ENCODE measurements around the gene CNN2. TPM values are rescaled to one million over a fixed set of nuclear protein-coding genes. Genes with fewer than 3 reads are reported as not detected.

CNN2 gene
- total RNA-seq, 2 experiments from 2014 or later = 417 to 455 TPM

GRCh38 chr19:1026783-1027649 lies 608 bp downstream of the CNN2 start:
- POLR2A ChIA-PET = interaction anchor here (0.7 to 3.9 kb wide), 14 partner anchors 10 to 243 kb away, joined by 3 to 33 read pairs (median 4); partner anchors contain the start of genes ABCA7, ARHGAP45, CIRBP and WDR18
- DNase-seq = peak; percentile 57
- peaks cover 32% of the 10 kb centered on the region for H3K36me3 Mint-ChIP-seq (ENCODE audit: low read depth)

GRCh38 chr19:1027650-1028061 lies 1.2 kb downstream of the CNN2 start:
- Mint-ChIP-seq H3K9me3 (ENCODE audit: insufficient read depth) (no peaks in the 10 kb centered on the region), H3K36me3 (ENCODE audit: low read depth) (peaks cover 39% of the 10 kb centered on the region), H3K27me3 (ENCODE audit: low read depth) (no peaks in the 10 kb centered on the region), H3K27ac (peak overlapping the region; percentile 90), H3K4me1 (ENCODE audit: low read depth) (peaks cover 28% of the 10 kb centered on the region), H3K4me3 (peak overlapping the region; percentile 98)
- ChIA-PET POLR2A (interaction anchor here (0.5 to 3.9 kb wide), 15 partner anchors 9 to 242 kb away, joined by 3 to 33 read pairs (median 3); partner anchors contain the start of genes ARHGAP45, CIRBP and WDR18), CTCF (interaction anchor here (0.9 to 2.1 kb wide), 8 partner anchors 10 to 216 kb away, joined by 3 to 8 read pairs (median 4); partner anchors contain the start of gene ARHGAP45)
- ATAC-seq = peak; percentile 24
- DNase-seq = peak; percentile 50

More at GRCh38 chr19:1026783-1027649, 608 bp downstream of the CNN2 start:
- H3K27me3 Mint-ChIP-seq (ENCODE audit: low read depth) = no peaks in the 10 kb centered on the region
- peak overlapping the region; percentile 89 for H3K27ac Mint-ChIP-seq
- no peaks in the 10 kb centered on the region for H3K9me3 Mint-ChIP-seq (ENCODE audit: insufficient read depth)
- peak; percentile 10 for ATAC-seq
- CTCF ChIA-PET = interaction anchor here (0.9 to 2.1 kb wide), 10 partner anchors 10 to 217 kb away, joined by 3 to 8 read pairs (median 4); partner anchors contain the start of genes ABCA7 and ARHGAP45
- H3K4me1 Mint-ChIP-seq (ENCODE audit: low read depth) = peaks cover 25% of the 10 kb centered on the region
- H3K4me3 Mint-ChIP-seq = peak overlapping the region; percentile 98

GRCh38 chr19:1028062-1028926 lies 1.9 kb downstream of the CNN2 start:
- H3K27ac Mint-ChIP-seq = peak overlapping the region; percentile 90
- no peaks in the 10 kb centered on the region for H3K9me3 Mint-ChIP-seq (ENCODE audit: insufficient read depth)
- ChIA-PET POLR2A (interaction anchor here (0.5 to 3.9 kb wide), 13 partner anchors 9 to 241 kb away, joined by 3 to 33 read pairs (median 3); partner anchors contain the start of genes ARHGAP45, CIRBP and WDR18), CTCF (interaction anchor here (1.0 to 1.5 kb wide), 8 partner anchors 9 to 165 kb away, joined by 3 to 6 read pairs (median 4); partner anchors contain the start of gene ARHGAP45)
- peak overlapping the region; percentile 98 for H3K4me3 Mint-ChIP-seq
- H3K4me1 Mint-ChIP-seq (ENCODE audit: low read depth) = peaks cover 33% of the 10 kb centered on the region
- peaks cover 44% of the 10 kb centered on the region for H3K36me3 Mint-ChIP-seq (ENCODE audit: low read depth)
- no peaks in the 10 kb centered on the region for H3K27me3 Mint-ChIP-seq (ENCODE audit: low read depth)
- DNase-seq (peak; percentile 80), ATAC-seq (peak; percentile 41)

GRCh38 chr19:1032264-1032867 lies 6.0 kb downstream of the CNN2 start:
- no peak overlapping the region for H3K4me3 Mint-ChIP-seq
- no peak overlapping the region for H3K27ac Mint-ChIP-seq
- H3K9me3 Mint-ChIP-seq (ENCODE audit: insufficient read depth) = no peaks in the 10 kb centered on the region
- ChIA-PET CTCF (interaction anchor here (0.8 to 1.1 kb wide), 2 partner anchors 32 to 234 kb away, joined by 3 to 5 read pairs; no protein-coding TSS in a partner anchor), POLR2A (interaction anchor here (1.2 kb wide), 2 partner anchors 11 to 54 kb away, joined by 3 to 7 read pairs; partner anchors contain the start of genes RNU6-2 and TMEM259)
- ATAC-seq = no peak
- no peaks in the 10 kb centered on the region for H3K27me3 Mint-ChIP-seq (ENCODE audit: low read depth)
- peaks cover 55% of the 10 kb centered on the region for H3K4me1 Mint-ChIP-seq (ENCODE audit: low read depth)
- peaks cover 58% of the 10 kb centered on the region for H3K36me3 Mint-ChIP-seq (ENCODE audit: low read depth)
- DNase-seq = no peak

GRCh38 chr19:1035998-1036621 lies 9.7 kb downstream of the CNN2 start:
- Mint-ChIP-seq H3K4me3 (no peak overlapping the region), H3K9me3 (ENCODE audit: insufficient read depth) (no peaks in the 10 kb centered on the region), H3K27me3 (ENCODE audit: low read depth) (no peaks in the 10 kb centered on the region), H3K36me3 (ENCODE audit: low read depth) (peaks cover 55% of the 10 kb centered on the region), H3K4me1 (ENCODE audit: low read depth) (peaks cover 66% of the 10 kb centered on the region), H3K27ac (peak overlapping the region; percentile 72)
- ATAC-seq = no peak
- POLR2A ChIA-PET = interaction anchor here (1.2 to 3.3 kb wide), 3 partner anchors 9 to 49 kb away, joined by 3 to 33 read pairs (median 9); partner anchors contain the start of genes CNN2 and RNU6-2
- no peak for DNase-seq
- CTCF ChIA-PET = interaction anchor here (1.9 kb wide), 1 partner anchor 8 kb away, joined by 4 read pairs; no protein-coding TSS in a partner anchor

- ChIA-PET POLR2A (interaction anchor here (1.3 to 3.7 kb wide), 5 partner anchors 10 to 50 kb away, joined by 4 to 33 read pairs (median 9); partner anchors contain the start of genes ARHGAP45, CNN2 and RNU6-2), CTCF (interaction anchor here (1.1 to 1.9 kb wide), 3 partner anchors 9 to 174 kb away, joined by 4 to 5 read pairs (median 4); no protein-coding TSS in a partner anchor)
- DNase-seq (peak; percentile 55), ATAC-seq (no peak)
- Mint-ChIP-seq H3K9me3 (ENCODE audit: insufficient read depth) (no peaks in the 10 kb centered on the region), H3K36me3 (ENCODE audit: low read depth) (peaks cover 47% of the 10 kb centered on the region), H3K4me3 (peak overlapping the region; percentile 96), H3K4me1 (ENCODE audit: low read depth) (peaks cover 70% of the 10 kb centered on the region), H3K27ac (peak overlapping the region; percentile 84), H3K27me3 (ENCODE audit: low read depth) (no peaks in the 10 kb centered on the region)
These were observed 11.2 kb downstream of the CNN2 start for GRCh38 chr19:1037621-1038064.

- DNase-seq (no peak), ATAC-seq (no peak)
- H3K9me3 Mint-ChIP-seq (ENCODE audit: insufficient read depth) = no peaks in the 10 kb centered on the region
- H3K4me3 Mint-ChIP-seq = peak overlapping the region; percentile 96
- ChIA-PET CTCF (interaction anchor here (0.8 to 3.2 kb wide), 7 partner anchors 8 to 175 kb away, joined by 3 to 33 read pairs (median 4); partner anchors contain the start of genes ARHGAP45 and CNN2), POLR2A (interaction anchor here (0.7 to 3.7 kb wide), 12 partner anchors 9 to 230 kb away, joined by 3 to 33 read pairs (median 4); partner anchors contain the start of genes ARHGAP45, CIRBP and CNN2)
- peaks cover 43% of the 10 kb centered on the region for H3K36me3 Mint-ChIP-seq (ENCODE audit: low read depth)
- peaks cover 64% of the 10 kb centered on the region for H3K4me1 Mint-ChIP-seq (ENCODE audit: low read depth)
- peak overlapping the region; percentile 84 for H3K27ac Mint-ChIP-seq
- H3K27me3 Mint-ChIP-seq (ENCODE audit: low read depth) = no peaks in the 10 kb centered on the region
These were observed 12.7 kb downstream of the CNN2 start for GRCh38 chr19:1038978-1039645.

- peaks cover 48% of the 10 kb centered on the region for H3K36me3 Mint-ChIP-seq (ENCODE audit: low read depth)
- DNase-seq (peak; percentile 99), ATAC-seq (peak; percentile 94)
- H3K9me3 Mint-ChIP-seq (ENCODE audit: insufficient read depth) = no peaks in the 10 kb centered on the region
- H3K27me3 Mint-ChIP-seq (ENCODE audit: low read depth) = no peaks in the 10 kb centered on the region
- POLR2A ChIA-PET = interaction anchor here (0.5 to 3.7 kb wide), 11 partner anchors 9 to 230 kb away, joined by 3 to 27 read pairs (median 3); partner anchors contain the start of genes ARHGAP45, CIRBP and CNN2
- CTCF ChIA-PET = interaction anchor here (0.8 to 3.2 kb wide), 6 partner anchors 9 to 48 kb away, joined by 3 to 33 read pairs (median 4); partner anchors contain the start of genes ARHGAP45 and CNN2
- H3K4me3 Mint-ChIP-seq = peak within 1 kb of the TSS; percentile 96
- H3K27ac Mint-ChIP-seq = peak within 1 kb of the TSS; percentile 84
- H3K4me1 Mint-ChIP-seq (ENCODE audit: low read depth) = peaks cover 64% of the 10 kb centered on the region
These were observed 13.5 kb downstream of the CNN2 start, which contains the start of gene ABCA7 for GRCh38 chr19:1039646-1040475. Gene ABCA7 (plus strand): TSS chr19:1040107. CDS start chr19:1041362, 1,255 bp downstream.

Measured in activated CD8-positive, alpha-beta T cell treated with anti-CD3 and anti-CD28 coated beads, Interleukin-2, amount 10 ng/mL, durations not matched to agents 7 days and 5 days (primary cell).